Omental fat pad (tissue), 4 donors: ENCODE results near the gene METTL18. TPM values are rescaled to one million over a fixed set of nuclear protein-coding genes. Genes with fewer than 3 reads are reported as not detected.

Experiments used
- ATAC-seq: fragments of 150-250 bp; one replicate; pipeline ENCODE4 v1.9.1; 2016; ENCODE audit warnings: mild to moderate bottlenecking, moderate library complexity; ENCODE audit not compliant: low FRiP score
- DNase-seq: peaks from one replicate; pipeline ENCODE4 v3.0.0-alpha.2; 2019; ENCODE audit warnings: low spot score
- total RNA-seq, 4 donors: library from RNA; depleted of rRNA; stranded (reverse); fragments of >200 nt; gene quantifications; one replicate each; pipeline ENCODE4 v1.1.0, GENCODE V29; 2016
- TF ChIP-seq, protein P1 (sequence below), 3 donors: fragments of 450-650 bp; IDR thresholded peaks; one replicate each; pipeline ENCODE4 v1.5.1; 2016 to 2017; ENCODE audit warnings: antibody characterized with exemption in 3 of 3, mild to moderate bottlenecking in 3 of 3, moderate library complexity in 2 of 3

Gene METTL18
- total RNA-seq, 4 donors from 2014 or later: 1.9 to 7.1 (median 3.5) TPM

DNA sequence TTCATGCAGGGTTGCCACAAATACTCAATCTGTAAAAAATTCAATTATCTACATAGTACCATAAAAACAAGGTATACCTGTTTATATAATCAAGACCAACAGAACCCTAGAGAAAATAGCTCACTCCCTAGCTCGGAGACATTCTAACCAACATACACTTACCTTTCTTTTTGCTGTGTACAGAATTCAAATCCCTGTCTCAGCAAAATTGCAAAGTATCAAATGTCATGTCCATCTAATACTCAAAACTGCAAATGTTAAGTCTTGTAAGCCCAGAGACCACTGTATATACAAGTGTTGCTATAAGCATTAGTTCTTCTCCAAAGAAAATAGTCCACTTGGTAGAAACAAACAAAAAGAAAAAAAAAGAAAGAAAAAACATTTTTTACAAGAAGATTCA is 44.7 kb downstream of the METTL18 start:
- no peak for ATAC-seq
- no peak for DNase-seq
- TF ChIP-seq, protein P1, sequence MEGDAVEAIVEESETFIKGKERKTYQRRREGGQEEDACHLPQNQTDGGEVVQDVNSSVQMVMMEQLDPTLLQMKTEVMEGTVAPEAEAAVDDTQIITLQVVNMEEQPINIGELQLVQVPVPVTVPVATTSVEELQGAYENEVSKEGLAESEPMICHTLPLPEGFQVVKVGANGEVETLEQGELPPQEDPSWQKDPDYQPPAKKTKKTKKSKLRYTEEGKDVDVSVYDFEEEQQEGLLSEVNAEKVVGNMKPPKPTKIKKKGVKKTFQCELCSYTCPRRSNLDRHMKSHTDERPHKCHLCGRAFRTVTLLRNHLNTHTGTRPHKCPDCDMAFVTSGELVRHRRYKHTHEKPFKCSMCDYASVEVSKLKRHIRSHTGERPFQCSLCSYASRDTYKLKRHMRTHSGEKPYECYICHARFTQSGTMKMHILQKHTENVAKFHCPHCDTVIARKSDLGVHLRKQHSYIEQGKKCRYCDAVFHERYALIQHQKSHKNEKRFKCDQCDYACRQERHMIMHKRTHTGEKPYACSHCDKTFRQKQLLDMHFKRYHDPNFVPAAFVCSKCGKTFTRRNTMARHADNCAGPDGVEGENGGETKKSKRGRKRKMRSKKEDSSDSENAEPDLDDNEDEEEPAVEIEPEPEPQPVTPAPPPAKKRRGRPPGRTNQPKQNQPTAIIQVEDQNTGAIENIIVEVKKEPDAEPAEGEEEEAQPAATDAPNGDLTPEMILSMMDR (IDR thresholded peaks at IDR 0.05): no peak

GRCh38 chr1:169746550-169746949 is 48.2 kb downstream of the METTL18 start:
- TF ChIP-seq, protein P1 (IDR thresholded peaks at IDR 0.05): no peak
- no peak for DNase-seq
- no peak for ATAC-seq

- DNase-seq (no peak), ATAC-seq (peak; percentile 90)
- TF ChIP-seq, protein P1 (IDR thresholded peaks at IDR 0.05): no peak
Measured at GRCh38 chr1:169745015-169745861, 49.5 kb downstream of the METTL18 start.

Other genes with a start within 250 kb of the METTL18 start
- gene F5, start 208.4 kb downstream of the METTL18 start, total RNA-seq: 1 to 10 TPM; 1.4 to 5.0 (median 3.7) TPM
- gene SELP, start 164.8 kb downstream of the METTL18 start, total RNA-seq: 10 to 100 TPM in 3 of 4 donors, 1 to 10 TPM in 1; 8.2 to 74.5 (median 27.5) TPM
- gene SELL, start 83.3 kb downstream of the METTL18 start, total RNA-seq: 10 to 100 TPM in 1 of 4 donors, 1 to 10 TPM in 3; 1.4 to 27.7 (median 5.3) TPM
- gene SELE, start 60.8 kb downstream of the METTL18 start, total RNA-seq: 10 to 100 TPM in 2 of 4 donors, 1 to 10 TPM in 2; 2.2 to 62.8 (median 16.7) TPM
- gene SCYL3, start 99.0 kb upstream of the METTL18 start, total RNA-seq: 10 to 100 TPM in 2 of 4 donors, 1 to 10 TPM in 2; 7.0 to 17.2 (median 10.9) TPM